ENCODE data around the gene ETV3L.

Gene ETV3L

DNA sequence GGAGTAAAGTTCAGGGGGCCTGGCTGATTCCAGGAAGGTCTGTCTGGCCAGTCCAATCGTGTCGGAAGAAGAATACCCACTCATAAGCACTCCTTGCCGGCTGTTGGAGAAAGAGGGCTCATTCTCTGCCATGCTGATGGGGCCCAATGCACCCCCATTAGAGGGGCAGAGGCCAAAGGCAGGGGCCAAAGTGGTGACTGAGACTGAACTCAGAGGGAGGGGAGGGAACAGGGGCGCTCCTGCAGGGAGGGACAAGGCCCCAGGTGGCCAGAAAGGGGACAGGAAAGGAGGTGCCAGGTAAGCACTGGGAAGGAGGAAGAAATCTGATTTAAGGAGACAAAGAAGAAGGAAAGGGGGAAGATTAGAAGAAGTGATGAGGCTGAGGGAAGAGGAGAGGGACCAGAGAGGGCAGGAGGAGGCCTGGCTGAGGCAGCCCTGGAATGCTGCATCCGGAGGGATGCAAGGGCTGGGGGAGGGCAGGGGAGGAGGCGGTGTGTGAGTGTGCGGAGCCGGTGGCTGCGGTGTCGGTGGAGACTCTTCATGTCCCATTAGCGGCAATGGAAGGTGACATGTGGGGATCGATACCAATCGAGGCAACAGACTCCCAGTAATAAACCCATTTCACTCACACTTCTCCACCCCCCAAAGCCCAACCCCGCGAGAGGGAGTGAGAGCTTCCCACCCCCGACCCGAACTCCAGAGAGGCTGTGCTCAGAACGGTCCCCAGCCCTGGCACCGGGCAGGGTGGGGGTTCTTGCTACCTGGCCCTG lies 12.0 kb upstream of the ETV3L start:
- Histone ChIP-seq H3K4me3 (ENCODE audit: low read length) (peak overlapping the region; percentile 13), H3K9me3 (ENCODE audit: control insufficient read depth, low read depth, low read length) (no peaks in the 10 kb centered on the region), H3K9ac (ENCODE audit: low read length) (no peak overlapping the region), H3K27ac (ENCODE audit: low read length) (no peak overlapping the region), H3K36me3 (ENCODE audit: control insufficient read depth, low read depth, low read length) (no peaks in the 10 kb centered on the region), H3K4me1 (ENCODE audit: control insufficient read depth, low read depth, low read length) (peaks cover 51% of the 10 kb centered on the region), H3K27me3 (ENCODE audit: control insufficient read depth, insufficient read depth, low read length) (peaks cover 20% of the 10 kb centered on the region)

DNA sequence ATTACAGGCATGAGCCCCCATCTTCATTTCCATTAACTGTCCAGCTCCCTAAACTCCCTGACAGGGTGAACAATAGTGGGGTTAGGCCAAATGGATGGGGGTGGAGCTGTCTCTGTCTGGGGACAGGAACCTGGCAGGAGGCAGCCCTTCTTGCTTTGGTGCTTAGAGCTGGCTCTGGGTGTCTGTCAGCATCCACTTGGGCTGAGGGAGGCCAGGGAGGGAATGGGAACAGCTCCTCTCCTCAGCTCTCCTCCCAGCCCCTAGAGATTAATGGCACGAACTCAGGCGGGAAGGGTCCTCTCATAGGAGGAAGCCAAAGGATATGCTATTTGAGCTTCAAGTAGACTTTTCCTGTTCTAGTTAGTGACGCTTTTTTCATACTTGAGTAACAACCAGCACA lies 11.1 kb upstream of the ETV3L start:
- Histone ChIP-seq H3K27me3 (ENCODE audit: control insufficient read depth, insufficient read depth, low read length) (peaks cover 20% of the 10 kb centered on the region), H3K27ac (ENCODE audit: low read length) (no peak overlapping the region), H3K9ac (ENCODE audit: low read length) (no peak overlapping the region), H3K4me3 (ENCODE audit: low read length) (no peak overlapping the region), H3K9me3 (ENCODE audit: control insufficient read depth, low read depth, low read length) (no peaks in the 10 kb centered on the region), H3K4me1 (ENCODE audit: control insufficient read depth, low read depth, low read length) (peaks cover 44% of the 10 kb centered on the region), H3K36me3 (ENCODE audit: control insufficient read depth, low read depth, low read length) (no peaks in the 10 kb centered on the region)

DNA sequence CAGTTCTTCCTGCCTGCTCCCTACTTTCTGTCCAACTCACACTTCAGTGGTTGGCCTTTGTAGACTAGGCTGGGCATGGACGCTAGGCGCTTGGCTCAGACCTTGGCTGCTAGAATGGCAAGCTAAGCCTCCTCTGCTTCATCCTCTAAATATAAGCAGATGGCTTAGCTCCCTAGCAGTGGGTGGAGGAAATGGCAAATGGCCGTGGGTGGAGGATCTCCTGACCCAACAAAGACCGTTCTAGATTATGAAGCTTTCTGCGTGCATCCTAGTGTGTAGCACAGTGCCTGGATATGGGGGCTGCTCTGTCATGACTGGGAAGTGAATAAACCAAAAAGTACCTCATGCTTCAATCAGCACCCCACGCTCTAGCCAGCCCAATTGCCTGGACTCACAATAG lies 10.4 kb upstream of the ETV3L start:
- peaks cover 20% of the 10 kb centered on the region for H3K27me3 ChIP-seq (ENCODE audit: control insufficient read depth, insufficient read depth, low read length)
- no peak overlapping the region for H3K9ac ChIP-seq (ENCODE audit: low read length)
- peaks cover 39% of the 10 kb centered on the region for H3K4me1 ChIP-seq (ENCODE audit: control insufficient read depth, low read depth, low read length)
- H3K36me3 ChIP-seq (ENCODE audit: control insufficient read depth, low read depth, low read length) = no peaks in the 10 kb centered on the region
- H3K27ac ChIP-seq (ENCODE audit: low read length) = no peak overlapping the region
- H3K4me3 ChIP-seq (ENCODE audit: low read length) = no peak overlapping the region
- no peaks in the 10 kb centered on the region for H3K9me3 ChIP-seq (ENCODE audit: control insufficient read depth, low read depth, low read length)

DNA sequence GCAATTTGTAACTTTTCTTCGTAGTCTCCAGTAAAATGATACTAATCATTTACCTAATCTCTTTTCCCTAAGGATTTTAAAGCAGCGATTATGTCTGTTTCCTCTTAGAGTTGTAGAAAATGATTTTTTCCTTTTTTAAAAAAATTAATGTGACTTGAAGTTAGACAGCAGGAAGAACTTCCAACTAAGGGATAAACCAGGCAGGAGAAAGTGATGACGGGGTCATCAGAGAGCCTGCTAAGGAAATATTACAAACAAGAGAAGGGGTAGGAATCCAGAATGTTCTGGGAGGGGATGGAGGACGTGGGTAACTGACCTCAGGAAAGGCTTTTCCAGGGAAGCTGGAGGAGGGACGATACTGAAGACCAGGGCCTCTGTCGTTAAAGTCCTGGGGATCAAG lies 8.8 kb upstream of the ETV3L start:
- H3K4me3 ChIP-seq (ENCODE audit: low read length) = no peak overlapping the region
- H3K9me3 ChIP-seq (ENCODE audit: control insufficient read depth, low read depth, low read length) = no peaks in the 10 kb centered on the region
- H3K4me1 ChIP-seq (ENCODE audit: control insufficient read depth, low read depth, low read length) = peaks cover 33% of the 10 kb centered on the region

DNA sequence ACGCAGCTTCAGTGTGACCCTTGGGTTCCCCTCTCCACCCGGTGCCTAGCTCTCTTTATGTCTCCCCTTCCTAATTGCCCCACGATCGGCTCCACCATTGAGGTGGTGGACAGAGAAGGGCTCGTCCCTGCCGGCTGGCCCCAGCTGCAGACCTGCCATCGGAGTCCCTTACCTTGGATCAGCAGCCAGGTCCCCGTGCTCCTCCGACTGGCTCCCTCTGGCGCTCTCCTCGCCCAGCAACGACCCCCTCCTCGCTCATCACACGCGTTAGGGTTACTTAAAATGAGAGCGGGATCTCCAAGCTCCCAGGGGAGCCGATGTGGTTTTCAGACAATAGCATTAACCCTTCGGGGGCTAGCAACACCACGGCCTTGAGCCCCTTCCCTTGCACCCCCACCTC lies 8.1 kb upstream of the ETV3L start:
- no peak overlapping the region for H3K9ac ChIP-seq (ENCODE audit: low read length)
- no peaks in the 10 kb centered on the region for H3K36me3 ChIP-seq (ENCODE audit: control insufficient read depth, low read depth, low read length)
- peaks cover 19% of the 10 kb centered on the region for H3K27me3 ChIP-seq (ENCODE audit: control insufficient read depth, insufficient read depth, low read length)
- H3K9me3 ChIP-seq (ENCODE audit: control insufficient read depth, low read depth, low read length) = no peaks in the 10 kb centered on the region
- H3K4me1 ChIP-seq (ENCODE audit: control insufficient read depth, low read depth, low read length) = peaks cover 26% of the 10 kb centered on the region
- H3K27ac ChIP-seq (ENCODE audit: low read length) = no peak overlapping the region
- H3K4me3 ChIP-seq (ENCODE audit: low read length) = no peak overlapping the region

More for the DNA sequence above, 8.8 kb upstream of the ETV3L start:
- peaks cover 20% of the 10 kb centered on the region for H3K27me3 ChIP-seq (ENCODE audit: control insufficient read depth, insufficient read depth, low read length)
- no peak overlapping the region for H3K27ac ChIP-seq (ENCODE audit: low read length)
- no peak overlapping the region for H3K9ac ChIP-seq (ENCODE audit: low read length)
- no peaks in the 10 kb centered on the region for H3K36me3 ChIP-seq (ENCODE audit: control insufficient read depth, low read depth, low read length)

DNA sequence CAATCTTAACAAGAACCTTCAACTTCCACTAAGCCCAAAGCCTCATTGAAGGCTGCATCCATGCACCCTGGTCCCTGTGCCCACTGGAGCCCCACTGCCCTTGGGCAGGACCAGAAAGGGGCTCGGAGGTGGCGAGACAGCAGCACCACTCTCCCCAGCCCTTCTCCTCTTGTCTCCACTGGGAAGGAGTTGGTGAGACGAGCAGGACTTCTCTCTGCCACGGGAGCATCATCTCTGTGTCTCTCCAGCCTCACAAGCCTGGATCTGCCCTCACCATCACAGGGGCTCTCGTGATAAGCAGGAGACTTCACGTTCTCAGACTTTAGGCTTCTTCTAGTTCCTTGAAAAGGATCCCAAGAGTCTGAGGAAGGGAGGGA lies 7.2 kb upstream of the ETV3L start:
- H3K9me3 ChIP-seq (ENCODE audit: control insufficient read depth, low read depth, low read length) = no peaks in the 10 kb centered on the region
- no peak overlapping the region for H3K9ac ChIP-seq (ENCODE audit: low read length)
- peaks cover 17% of the 10 kb centered on the region for H3K4me1 ChIP-seq (ENCODE audit: control insufficient read depth, low read depth, low read length)
- H3K27me3 ChIP-seq (ENCODE audit: control insufficient read depth, insufficient read depth, low read length) = peaks cover 10% of the 10 kb centered on the region
- no peaks in the 10 kb centered on the region for H3K36me3 ChIP-seq (ENCODE audit: control insufficient read depth, low read depth, low read length)
- H3K27ac ChIP-seq (ENCODE audit: low read length) = no peak overlapping the region
- H3K4me3 ChIP-seq (ENCODE audit: low read length) = no peak overlapping the region

DNA sequence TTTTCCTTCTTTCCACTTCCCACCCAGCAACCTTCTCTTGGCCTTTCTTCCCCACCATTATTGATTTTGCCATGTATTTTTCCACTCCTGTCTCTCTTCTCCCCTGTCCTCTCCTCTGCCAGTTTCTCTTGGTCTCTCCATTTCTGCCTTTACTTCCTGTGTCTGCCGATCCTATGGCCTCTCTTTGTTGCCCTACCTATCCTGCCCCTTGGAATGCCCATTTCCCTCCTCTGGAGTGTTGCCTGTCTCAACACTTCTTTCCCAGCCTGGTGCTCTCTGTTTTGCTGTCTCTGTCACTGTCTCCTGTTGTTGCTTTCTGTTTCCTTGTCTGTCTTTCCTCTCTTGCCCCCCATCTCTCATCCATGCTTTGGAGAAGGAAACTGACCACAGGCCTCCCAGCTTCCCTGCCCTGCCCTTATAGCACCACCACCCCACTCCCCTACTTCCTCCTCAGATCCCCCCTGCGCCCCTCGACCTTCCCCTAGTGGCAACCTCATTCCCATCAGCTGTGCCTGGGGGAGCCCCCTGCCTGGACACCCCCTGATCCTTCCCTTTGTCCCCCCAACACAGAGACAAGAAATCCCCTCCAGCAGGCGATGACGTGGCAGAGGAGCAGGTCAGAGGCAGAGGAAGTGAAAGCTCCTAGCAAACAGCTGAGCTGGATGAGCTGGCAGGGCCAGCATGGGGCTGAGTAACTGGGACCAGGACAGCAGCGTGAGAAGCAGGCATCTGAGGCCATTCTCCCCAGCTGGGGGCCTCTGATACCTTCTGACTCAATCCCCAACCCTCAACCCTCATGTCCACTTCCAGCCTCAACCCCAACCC lies 6.6 kb upstream of the ETV3L start:
- no peak overlapping the region for H3K9ac ChIP-seq (ENCODE audit: low read length)
- peaks cover 11% of the 10 kb centered on the region for H3K4me1 ChIP-seq (ENCODE audit: control insufficient read depth, low read depth, low read length)
- H3K36me3 ChIP-seq (ENCODE audit: control insufficient read depth, low read depth, low read length) = no peaks in the 10 kb centered on the region
- peaks cover 4% of the 10 kb centered on the region for H3K27me3 ChIP-seq (ENCODE audit: control insufficient read depth, insufficient read depth, low read length)
- H3K9me3 ChIP-seq (ENCODE audit: control insufficient read depth, low read depth, low read length) = no peaks in the 10 kb centered on the region
- H3K27ac ChIP-seq (ENCODE audit: low read length) = no peak overlapping the region
- no peak overlapping the region for H3K4me3 ChIP-seq (ENCODE audit: low read length)

DNA sequence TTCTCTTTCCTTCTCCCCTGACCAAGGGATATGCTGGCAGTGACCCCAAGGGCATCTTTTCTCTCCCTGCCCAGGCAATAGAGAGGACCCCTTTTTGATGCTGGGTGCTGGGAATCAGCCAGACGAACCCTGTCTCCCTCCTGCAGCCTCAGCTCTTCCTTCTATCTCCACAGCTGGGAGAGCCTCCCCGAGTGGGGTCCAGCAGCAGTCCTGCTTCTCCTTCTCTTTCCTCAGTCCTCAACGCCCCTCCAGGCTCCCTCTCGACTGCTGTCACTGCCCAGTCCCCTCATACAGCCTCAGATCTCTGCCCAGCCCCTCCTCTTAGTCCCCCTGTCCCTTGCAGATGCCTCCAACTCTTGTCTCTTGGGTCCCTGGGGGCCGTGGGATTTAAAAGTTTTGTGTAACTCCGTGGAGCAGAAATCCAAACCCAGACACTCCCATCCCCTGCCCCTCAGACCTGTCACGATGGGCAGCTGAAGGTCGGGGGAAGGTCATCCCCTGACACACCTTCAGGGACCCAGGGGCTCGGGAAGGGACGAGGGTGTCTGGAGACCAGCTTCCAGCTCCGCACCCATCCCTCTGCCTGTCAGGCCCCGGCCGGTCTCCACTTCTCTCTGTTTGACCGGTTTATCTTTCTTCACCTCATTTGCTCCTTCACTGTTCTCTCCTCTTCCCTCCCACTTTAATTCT lies 5.8 kb upstream of the ETV3L start:
- no peak overlapping the region for H3K4me3 ChIP-seq (ENCODE audit: low read length)
- H3K9ac ChIP-seq (ENCODE audit: low read length) = no peak overlapping the region
- H3K9me3 ChIP-seq (ENCODE audit: control insufficient read depth, low read depth, low read length) = no peaks in the 10 kb centered on the region
- H3K4me1 ChIP-seq (ENCODE audit: control insufficient read depth, low read depth, low read length) = peaks cover 7% of the 10 kb centered on the region
- H3K36me3 ChIP-seq (ENCODE audit: control insufficient read depth, low read depth, low read length) = no peaks in the 10 kb centered on the region
- H3K27ac ChIP-seq (ENCODE audit: low read length) = no peak overlapping the region
- H3K27me3 ChIP-seq (ENCODE audit: control insufficient read depth, insufficient read depth, low read length) = peaks cover 4% of the 10 kb centered on the region

DNA sequence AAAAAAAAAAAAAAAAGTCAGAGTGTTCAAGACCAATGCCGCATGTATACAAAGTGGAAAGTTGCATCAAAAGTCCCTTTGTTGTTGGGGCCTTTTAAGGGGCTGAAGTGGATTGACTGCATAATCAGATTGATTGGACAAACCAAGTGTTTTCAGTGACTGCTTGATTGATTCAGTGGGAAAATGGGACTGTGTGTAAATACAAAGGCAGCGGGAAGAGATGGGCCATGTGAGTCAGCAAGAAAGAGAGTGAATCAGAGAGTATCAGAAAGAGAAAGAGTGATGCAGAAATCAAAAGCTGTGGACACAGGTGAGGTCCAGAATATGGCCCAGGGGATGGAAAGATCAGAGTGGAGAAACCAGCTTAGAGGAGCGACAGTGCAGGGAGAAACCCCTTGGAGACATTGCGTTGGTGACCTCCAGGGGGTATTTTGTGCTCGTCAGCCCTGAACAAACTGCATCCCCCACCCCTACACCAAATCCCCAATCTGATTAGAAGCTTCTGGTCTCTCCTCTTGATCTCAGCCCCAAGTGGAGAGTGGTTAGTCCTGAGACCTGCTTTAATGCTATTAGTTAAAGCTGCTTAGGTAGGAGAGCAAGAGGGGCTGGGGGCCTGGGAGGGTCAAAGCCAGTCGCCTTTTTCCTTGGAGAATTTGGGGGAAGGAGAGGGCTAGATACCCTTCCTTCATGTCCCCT lies 5.1 kb upstream of the ETV3L start:
- H3K27ac ChIP-seq (ENCODE audit: low read length) = no peak overlapping the region
- H3K9me3 ChIP-seq (ENCODE audit: control insufficient read depth, low read depth, low read length) = no peaks in the 10 kb centered on the region
- peaks cover 7% of the 10 kb centered on the region for H3K4me1 ChIP-seq (ENCODE audit: control insufficient read depth, low read depth, low read length)
- no peaks in the 10 kb centered on the region for H3K36me3 ChIP-seq (ENCODE audit: control insufficient read depth, low read depth, low read length)
- H3K27me3 ChIP-seq (ENCODE audit: control insufficient read depth, insufficient read depth, low read length) = peaks cover 4% of the 10 kb centered on the region
- H3K4me3 ChIP-seq (ENCODE audit: low read length) = no peak overlapping the region
- H3K9ac ChIP-seq (ENCODE audit: low read length) = no peak overlapping the region

DNA sequence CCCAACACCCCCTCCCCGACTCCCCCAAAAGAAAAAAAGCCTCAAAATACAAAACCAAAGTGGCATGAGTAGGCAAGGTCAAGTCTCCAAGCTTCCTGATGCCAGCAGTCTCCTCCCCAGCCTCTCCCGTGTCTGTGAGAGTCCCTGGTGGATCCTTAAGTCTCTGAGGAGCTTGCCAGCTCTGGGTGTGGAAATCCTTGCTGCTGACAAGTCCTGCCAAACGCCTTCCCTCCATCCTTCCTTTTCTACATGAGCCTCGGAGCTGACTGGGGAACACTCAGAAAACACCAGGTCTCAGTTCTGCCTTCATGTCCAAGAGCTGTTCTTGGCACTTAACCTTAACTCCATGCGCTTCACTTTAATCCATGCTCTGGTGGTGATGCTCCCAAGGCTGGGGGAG lies 3.7 kb upstream of the ETV3L start:
- Histone ChIP-seq H3K27ac (ENCODE audit: low read length) (no peak overlapping the region), H3K9me3 (ENCODE audit: control insufficient read depth, low read depth, low read length) (no peaks in the 10 kb centered on the region), H3K4me3 (ENCODE audit: low read length) (no peak overlapping the region), H3K27me3 (ENCODE audit: control insufficient read depth, insufficient read depth, low read length) (peaks cover 4% of the 10 kb centered on the region), H3K4me1 (ENCODE audit: control insufficient read depth, low read depth, low read length) (peaks cover 7% of the 10 kb centered on the region), H3K9ac (ENCODE audit: low read length) (no peak overlapping the region), H3K36me3 (ENCODE audit: control insufficient read depth, low read depth, low read length) (no peaks in the 10 kb centered on the region)

DNA sequence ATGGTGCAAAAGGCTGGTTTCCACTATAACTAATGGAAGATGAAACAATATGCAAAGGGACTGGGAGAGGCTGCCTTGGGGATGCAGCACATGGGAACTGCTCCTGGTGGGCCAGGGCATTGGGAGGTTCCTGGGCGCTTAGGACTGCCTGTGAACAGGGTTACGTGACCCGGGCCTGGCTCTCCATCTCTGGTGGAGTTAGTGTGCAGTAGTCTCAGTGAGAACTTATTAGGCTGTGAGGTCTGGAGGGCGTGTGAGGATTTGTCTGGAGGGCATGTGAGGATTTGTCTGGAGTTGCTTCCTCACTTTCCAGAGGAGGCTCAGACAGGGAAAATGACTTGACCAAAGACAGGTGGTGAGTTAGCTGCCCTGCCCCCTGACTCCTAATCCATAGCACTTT lies 1.5 kb upstream of the ETV3L start:
- H3K9ac ChIP-seq (ENCODE audit: low read length) = no peak overlapping the region
- H3K36me3 ChIP-seq (ENCODE audit: control insufficient read depth, low read depth, low read length) = no peaks in the 10 kb centered on the region
- no peak overlapping the region for H3K27ac ChIP-seq (ENCODE audit: low read length)
- H3K27me3 ChIP-seq (ENCODE audit: control insufficient read depth, insufficient read depth, low read length) = no peaks in the 10 kb centered on the region
- H3K4me1 ChIP-seq (ENCODE audit: control insufficient read depth, low read depth, low read length) = no peaks in the 10 kb centered on the region
- H3K9me3 ChIP-seq (ENCODE audit: control insufficient read depth, low read depth, low read length) = no peaks in the 10 kb centered on the region
- H3K4me3 ChIP-seq (ENCODE audit: low read length) = no peak overlapping the region
